K562 (cell line): ENCODE measurements around the gene ULK1. TPM values are rescaled to one million over a fixed set of nuclear protein-coding genes. Genes with fewer than 3 reads are reported as not detected.
"Not testable (repeated sequence)": the region's sequence is repeated elsewhere in the genome, so short reads cannot be mapped to it uniquely, and the experiment has no call there.

Source experiments
- ATAC-seq: fragments of 200-7000 bp; cut with Tn5 transposase; 3 replicates; pipeline ENCODE4 v1.9.1; 2020; ENCODE audit warnings: moderate library complexity
- BruUV-seq: library from RNA; stranded (reverse); fragments of 400-500 nt; replicated peaks from 2 replicates; lab custom pipeline; 2021; lab: Mats Ljungman, UMichigan
- CTCF ChIA-PET: fragments of 300-600 bp; formaldehyde crosslinking; extraction: SDS; loops from one replicate; lab custom pipeline; 2021; ENCODE audit warnings: low intra/inter-chr PET ratio; lab: Yijun Ruan, JAX
- POLR2A ChIA-PET: fragments of 300-600, 350-650 bp; sonication (Branson Sonifier 250); formaldehyde crosslinking; extraction: SDS; loops from one replicate; lab custom pipeline; 2021; ENCODE audit warnings: antibody characterized with exemption, inconsistent platforms; lab: Yijun Ruan, JAX
- DNase-seq, 4 experiments: peaks; one replicate each; pipeline versions ENCODE4 v3.0.0 to v3.0.0-alpha.2; 2011 to 2018; ENCODE audit warnings: low spot score in 3 of 4, mixed read lengths in 3 of 4; ENCODE audit errors: extremely low read depth in 1 of 4
- FAIRE-seq: peaks from 2 replicates; lab custom pipeline; 2011; peaks lifted over from hg19 to GRCh38; lab: Jason Lieb, UNC
- H2AFZ ChIP-seq: 2 replicates; pipeline ENCODE4 v1.6.0; 2011; ENCODE audit warnings: low read depth, low read length, control low read depth, inconsistent platforms
- H3K27ac ChIP-seq: fragments of 200-600 bp; 3 replicates; pipeline ENCODE4 v1.8.0; 2011; ENCODE audit warnings: low read depth, mild to moderate bottlenecking, control low read depth, inconsistent platforms, low read length, moderate library complexity, mixed read lengths; ENCODE audit errors: extremely low read depth
- H3K27me3 ChIP-seq, 2 experiments: fragments of 300-600 bp in 1 of 2; 2 replicates in 1 of 2; 3 replicates in 1 of 2; pipeline versions ENCODE4 v1.6.0 to v1.8.0; 2011; ENCODE audit warnings: inconsistent platforms in 2 of 2, low read length in 2 of 2, mild to moderate bottlenecking in 1 of 2, mixed read lengths in 1 of 2, moderate library complexity in 1 of 2; ENCODE audit not compliant: control insufficient read depth in 2 of 2, insufficient read depth in 2 of 2
- H3K36me3 ChIP-seq: fragments of 300-600 bp; 3 replicates; pipeline ENCODE4 v1.8.0; 2011; ENCODE audit warnings: mild to moderate bottlenecking, low read length, inconsistent platforms; ENCODE audit not compliant: control insufficient read depth, insufficient read depth
- H3K4me1 ChIP-seq, 2 experiments: fragments of 200-600 bp in 1 of 2; replicated peaks in 1 of 2; 2 replicates in 1 of 2; 3 replicates in 1 of 2; pipeline versions ENCODE4 v1.5.1 to v1.8.0; 2011; ENCODE audit warnings: inconsistent platforms in 2 of 2, low read length in 2 of 2, mild to moderate bottlenecking in 1 of 2, mixed read lengths in 1 of 2, moderate library complexity in 1 of 2; ENCODE audit not compliant: control insufficient read depth in 2 of 2, insufficient read depth in 2 of 2
- H3K4me2 ChIP-seq: 2 replicates; pipeline ENCODE4 v1.6.1; 2011; ENCODE audit warnings: low read length, control low read depth, inconsistent platforms, mixed read lengths; ENCODE audit not compliant: insufficient read depth
- H3K4me3 ChIP-seq: fragments of 200-600 bp; sonication (generic), shearing (Covaris generic); 2 replicates; pipeline ENCODE4 v1.5.1; 2016; ENCODE audit warnings: control low read depth, inconsistent platforms
- H3K79me2 ChIP-seq: fragments of 200-600 bp; 3 replicates; pipeline ENCODE4 v1.8.0; 2011; ENCODE audit warnings: low read length, inconsistent platforms; ENCODE audit not compliant: control insufficient read depth, insufficient read depth
- H3K9ac ChIP-seq, 2 experiments: 2 replicates each; pipeline versions ENCODE4 v1.6.0 to v1.6.1; 2011; ENCODE audit warnings: low read depth in 2 of 2, low read length in 2 of 2, control low read depth in 1 of 2, inconsistent platforms in 1 of 2, mild to moderate bottlenecking in 1 of 2, mixed read lengths in 1 of 2; ENCODE audit not compliant: insufficient read depth in 1 of 2
- H3K9me1 ChIP-seq: one replicate; pipeline ENCODE4 v1.6.0; 2011; ENCODE audit warnings: inconsistent platforms, mild to moderate bottlenecking, low read length, moderate library complexity; ENCODE audit not compliant: control insufficient read depth, insufficient read depth
- H3K9me3 ChIP-seq: replicated peaks from 2 replicates; pipeline ENCODE4 v1.5.1; 2011; ENCODE audit warnings: low read depth, low read length, inconsistent platforms; ENCODE audit not compliant: control insufficient read depth, insufficient read depth
- H4K20me1 ChIP-seq: replicated peaks from 2 replicates; pipeline ENCODE4 v1.6.1; 2011; ENCODE audit warnings: low read length, inconsistent platforms, mixed read lengths; ENCODE audit not compliant: control insufficient read depth, insufficient read depth
- ADNP ChIP-seq: fragments of 200-800 bp; sonication (Bioruptor generic); IDR thresholded peaks from 2 replicates; pipeline ENCODE4 v1.6.1; 2016; ENCODE audit warnings: missing genetic modification characterization, missing compliant biosample characterization
- CBFA2T3 ChIP-seq: fragments of 450-650 bp; IDR thresholded peaks from 2 replicates; pipeline ENCODE4 v1.6.1; 2017
- CC2D1A ChIP-seq: fragments of 450-650 bp; IDR thresholded peaks from 2 replicates; pipeline ENCODE4 v1.6.1; 2017; ENCODE audit warnings: mild to moderate bottlenecking
- HES1 ChIP-seq: fragments of 450-650 bp; IDR thresholded peaks from 2 replicates; pipeline ENCODE4 v1.6.1; 2016; ENCODE audit warnings: low read depth, mild to moderate bottlenecking, moderate library complexity
- KDM1A ChIP-seq, 2 experiments: fragments of 450-650 bp; IDR thresholded peaks; 2 replicates each; pipeline ENCODE4 v1.6.1; 2016; ENCODE audit warnings: mild to moderate bottlenecking in 2 of 2
- MEIS2 ChIP-seq: fragments of 450-650 bp; IDR thresholded peaks from 2 replicates; pipeline ENCODE4 v1.6.1; 2014; ENCODE audit warnings: mild to moderate bottlenecking; ENCODE audit not compliant: partially characterized antibody
- PBX2 ChIP-seq, 2 experiments: IDR thresholded peaks in 1 of 2; conservative IDR thresholded peaks in 1 of 2; 2 replicates each; pipeline ENCODE4 v1.6.1; 2016; ENCODE audit warnings: low read depth in 2 of 2, mild to moderate bottlenecking in 1 of 2, missing compliant biosample characterization in 1 of 2, missing genetic modification characterization in 1 of 2, moderate library complexity in 1 of 2
- PKNOX1 ChIP-seq: fragments of 450-650 bp; IDR thresholded peaks from 2 replicates; pipeline ENCODE4 v1.6.1; 2016
- SP1 ChIP-seq: sonication (generic); formaldehyde crosslinking; IDR thresholded peaks from 2 replicates; pipeline ENCODE4 v1.8.1; 2022; ENCODE audit warnings: mild to moderate bottlenecking, missing genetic modification reagents
- TAL1 ChIP-seq: fragments of 450-650 bp; IDR thresholded peaks from 2 replicates; pipeline ENCODE4 v1.6.1; 2016; ENCODE audit warnings: mild to moderate bottlenecking
- ZNF121 ChIP-seq: sonication (generic); formaldehyde crosslinking; conservative IDR thresholded peaks from 2 replicates; pipeline ENCODE4 v1.8.0; 2022; ENCODE audit warnings: missing genetic modification reagents
- ZNF766 ChIP-seq: fragments of 200-800 bp; sonication (Bioruptor generic); conservative IDR thresholded peaks from 2 replicates; pipeline ENCODE4 v1.6.1; 2016; ENCODE audit warnings: missing genetic modification characterization, missing compliant biosample characterization
- WGBS: fragments of 100-300 bp; shearing (Covaris generic); methylation state at CpG from one replicate; pipeline ENCODE4 v1.1.6; 2016; ENCODE audit warnings: low coverage, mixed read lengths; ENCODE audit not compliant: insufficient coverage; ENCODE audit errors: missing lambda C conversion rate; 5-methylcytosine and 5-hydroxymethylcytosine counted together
- in situ Hi-C: fragments of 300-500 bp; cut with MboI; formaldehyde crosslinking; loops from 4 replicates; pipeline ENCODE4 v1.15.0; 2018; ENCODE audit warnings: inconsistent platforms, mixed read lengths
- intact Hi-C: fragments of 100-400 bp; cut with micrococcal nuclease; formaldehyde crosslinking; loops from 2 replicates; pipeline ENCODE4 v1.14.2; 2022
- polyA plus RNA-seq, 8 experiments: library from polyadenylated mRNA; depleted of rRNA in 4 of 8; stranded (reverse) in 5 of 8; unstranded in 3 of 8; fragments of >200 nt; fragmentation: Nextera tagmentation in 2 of 8; fragmentation: Illumina TruSeq in 1 of 8; extraction: Ambion mirVana in 2 of 8; extraction: Trizol in 1 of 8; gene quantifications; 2 replicates each; pipeline versions ENCODE4 v1.2.1 to v1.2.3, GENCODE V29; 2011 to 2014; ENCODE audit warnings: inconsistent platforms in 1 of 8, missing spikeins in 1 of 8
- total RNA-seq, 7 experiments: library from RNA; depleted of rRNA in 6 of 7; stranded (reverse); fragments of >200 nt in 6 of 7; fragmentation: Illumina TruSeq in 2 of 7; extraction: Trizol in 2 of 7; gene quantifications; 2 replicates each; pipeline versions ENCODE4 v1.2.1 to v1.2.3, GENCODE V29; 2011 to 2021; ENCODE audit warnings: low replicate concordance in 1 of 7

ULK1 gene
- total and polyA plus RNA-seq, 9 of the 15 experiments (the other 6 are each of a cell fraction or from before 2014, with no cell fraction given) = 0.15 to 29.4 (median 2.5) TPM

GRCh38 chr12:131948713-131949430 is 54.5 kb downstream of the ULK1 start:
- peak overlapping the region; percentile 79 for H3K4me2 ChIP-seq
- in situ Hi-C loops; H3K9me1 ChIP-seq; H3K9me3 ChIP-seq; H4K20me1 ChIP-seq; H3K27me3 ChIP-seq; BruUV-seq; DNase-seq; ATAC-seq; TF ChIP-seq PBX2 (CRISPR knock-in tag; IDR thresholded peaks at IDR 0.05; ENCODE audit: low read depth): not testable (repeated sequence)
- peak; percentile 83 for TF ChIP-seq PBX2 (tag; conservative IDR thresholded peaks at IDR 0.05; ENCODE audit: low read depth)
- peak; percentile 74 for TF ChIP-seq ZNF766 (CRISPR knock-in tag)
- TF ChIP-seq MEIS2 = peak; percentile 89
- TF ChIP-seq CC2D1A = peak; percentile 16; the same call in 1 of the 2 replicates
- TF ChIP-seq ADNP (tag) = peak; percentile 87
- peak; percentile 71 for TF ChIP-seq PKNOX1
- TF ChIP-seq HES1 = 0 out of 2 replicates have a peak, but pooled peaks have one; percentile 19
- peak; percentile 10; the same call in 1 of the 2 replicates for TF ChIP-seq TAL1
- TF ChIP-seq ZNF121 (CRISPR knock-in tag) = peak; percentile 7; the same call in 1 of the 2 replicates
- TF ChIP-seq KDM1A (IDR thresholded peaks at IDR 0.05) = peak in 1 of 2 experiments; percentile 67; a peak in 2 of 4 replicates
- 0 out of 2 replicates have a peak, but pooled peaks have one; percentile 42 for TF ChIP-seq SP1 (CRISPR knock-in tag)
- TF ChIP-seq CBFA2T3 = peak; percentile 26; the same call in 1 of the 2 replicates
- intact Hi-C loops = loop anchor here (2.0 kb wide), 1 partner anchor 112 kb away; no protein-coding TSS in a partner anchor
- H3K36me3 ChIP-seq = peaks cover 19% of the 10 kb centered on the region; the same call in 2 of the 3 replicates
- peaks cover 15 to 47% of the 10 kb centered on the region in 2 experiments for H3K4me1 ChIP-seq
- CTCF ChIA-PET = interaction anchor here (0.7 to 1.2 kb wide), 2 partner anchors 20 to 112 kb away, joined by 4 read pairs; partner anchors contain the start of gene PUS1
- H3K79me2 ChIP-seq = peaks cover 40% of the 10 kb centered on the region
- 19% methylated on average over 23 of the region's 23 CpGs for WGBS
- POLR2A ChIA-PET = interaction anchor here (0.6 to 1.4 kb wide), 2 partner anchors 14 to 180 kb away, joined by 3 to 5 read pairs; no protein-coding TSS in a partner anchor
- peak overlapping the region; percentile 97 for H2AFZ ChIP-seq
- peak overlapping the region; percentile 58 for H3K27ac ChIP-seq
- H3K4me3 ChIP-seq = peak overlapping the region; percentile 97
- peak overlapping the region; percentile 29 to 95; a peak in 3 of 4 replicates for H3K9ac ChIP-seq
- FAIRE-seq = peak; percentile 72
